ENCODE results near the gene STXBP4.
A peak's percentile ranks its signal among the peaks of the same experiment; 100 is the strongest.

STXBP4 gene

GRCh38 chr17:55122114-55122513 is 153.5 kb downstream of the STXBP4 start:
- DNase-seq (ENCODE audit: low spot score) = no peak

- no peak for DNase-seq (ENCODE audit: low spot score)
Observed at GRCh38 chr17:55124730-55125360, 156.3 kb downstream of the STXBP4 start.

GRCh38 chr17:55133583-55133982 is 165.0 kb downstream of the STXBP4 start:
- DNase-seq (ENCODE audit: low spot score) = no peak

GRCh38 chr17:55134486-55135157 is 166.1 kb downstream of the STXBP4 start:
- no peak for DNase-seq (ENCODE audit: low spot score)

GRCh38 chr17:55140809-55141208 is 172.2 kb downstream of the STXBP4 start:
- no peak for DNase-seq (ENCODE audit: low spot score)

GRCh38 chr17:55144518-55144917 is 176.0 kb downstream of the STXBP4 start:
- no peak for DNase-seq (ENCODE audit: low spot score)

- DNase-seq (ENCODE audit: low spot score) = no peak
Observed at GRCh38 chr17:55149485-55149884, 180.9 kb downstream of the STXBP4 start.

- no peak for DNase-seq (ENCODE audit: low spot score)
Observed at GRCh38 chr17:55152236-55152635, 183.7 kb downstream of the STXBP4 start.

GRCh38 chr17:55154101-55154500 is 185.5 kb downstream of the STXBP4 start:
- no peak for DNase-seq (ENCODE audit: low spot score)

GRCh38 chr17:55155856-55156560 is 187.4 kb downstream of the STXBP4 start:
- DNase-seq (ENCODE audit: low spot score) = no peak

GRCh38 chr17:55157165-55157564 is 188.6 kb downstream of the STXBP4 start:
- no peak for DNase-seq (ENCODE audit: low spot score)

GRCh38 chr17:55158439-55158838 is 189.9 kb downstream of the STXBP4 start:
- peak; percentile 56 for DNase-seq (ENCODE audit: low spot score)

- DNase-seq (ENCODE audit: low spot score) = no peak
Observed at GRCh38 chr17:55159251-55159650, 190.7 kb downstream of the STXBP4 start.

GRCh38 chr17:55160501-55160900 is 191.9 kb downstream of the STXBP4 start:
- no peak for DNase-seq (ENCODE audit: low spot score)

GRCh38 chr17:55161935-55162555 is 193.5 kb downstream of the STXBP4 start:
- DNase-seq (ENCODE audit: low spot score) = peak; percentile 87

GRCh38 chr17:55162556-55162946 is 194.0 kb downstream of the STXBP4 start:
- DNase-seq (ENCODE audit: low spot score) = no peak

- DNase-seq (ENCODE audit: low spot score) = no peak
Observed at GRCh38 chr17:55163408-55163807, 194.8 kb downstream of the STXBP4 start.

- DNase-seq (ENCODE audit: low spot score) = no peak
Observed at GRCh38 chr17:55166506-55166905, 197.9 kb downstream of the STXBP4 start.

GRCh38 chr17:55167024-55167725 is 198.6 kb downstream of the STXBP4 start:
- DNase-seq (ENCODE audit: low spot score) = no peak

- no peak for DNase-seq (ENCODE audit: low spot score)
Observed at GRCh38 chr17:55168958-55169687, 200.6 kb downstream of the STXBP4 start.

- DNase-seq (ENCODE audit: low spot score) = no peak
Observed at GRCh38 chr17:55171634-55172328, 203.2 kb downstream of the STXBP4 start.

Data from kidney capillary endothelial cell (primary cell).